Measurements from ENCODE around the gene GABARAPL1. TPM values are rescaled to one million over a fixed set of nuclear protein-coding genes. Genes with fewer than 3 reads are reported as not detected.

The GABARAPL1 gene
- polyA plus RNA-seq, 1 donor, result 21.2 TPM

DNA sequence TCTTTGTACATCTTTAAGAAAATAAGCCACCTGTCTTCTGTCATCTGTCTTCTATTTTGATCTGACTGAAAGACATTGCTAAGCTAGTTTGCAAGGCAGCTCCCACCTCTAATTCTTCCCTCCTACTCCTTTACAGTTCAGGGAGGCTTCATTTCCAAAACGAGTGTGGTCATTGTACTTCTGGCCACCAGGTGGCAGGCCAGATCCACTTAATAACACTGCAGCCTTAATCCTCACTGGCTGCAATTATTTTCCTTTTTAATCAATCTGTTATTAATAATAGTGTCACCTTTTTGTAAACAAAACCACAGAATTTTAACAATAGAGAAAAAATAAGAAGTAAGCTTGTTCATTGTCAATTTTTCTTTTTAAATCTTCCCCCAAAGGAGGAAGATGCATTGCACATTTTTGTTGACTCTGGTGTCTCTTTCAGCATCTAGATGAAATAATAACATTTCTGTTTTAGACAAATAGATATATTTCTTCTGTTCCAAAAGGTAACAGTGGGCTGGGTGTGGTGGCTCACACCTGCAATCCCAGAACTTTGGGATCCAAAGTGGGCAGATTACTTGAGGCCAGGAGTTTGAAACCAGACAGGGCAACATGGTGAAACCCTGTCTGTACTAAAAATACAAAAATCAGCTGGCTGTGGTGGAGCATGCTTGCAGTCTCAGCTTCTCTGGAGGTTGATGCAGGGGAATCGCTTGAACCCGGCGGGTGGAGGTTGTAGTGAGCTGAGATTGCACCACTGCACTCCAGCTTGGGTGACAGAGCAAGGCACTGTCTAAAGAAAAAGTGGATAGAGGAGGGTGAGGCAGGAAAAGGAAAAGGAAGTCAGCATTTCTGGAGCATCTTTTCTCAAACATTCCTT lies 23.3 kb downstream of the GABARAPL1 start:
- no peak for DNase-seq

- DNase-seq, result no peak
These were observed 24.0 kb downstream of the GABARAPL1 start for GRCh38 chr12:10236720-10237119.

DNA sequence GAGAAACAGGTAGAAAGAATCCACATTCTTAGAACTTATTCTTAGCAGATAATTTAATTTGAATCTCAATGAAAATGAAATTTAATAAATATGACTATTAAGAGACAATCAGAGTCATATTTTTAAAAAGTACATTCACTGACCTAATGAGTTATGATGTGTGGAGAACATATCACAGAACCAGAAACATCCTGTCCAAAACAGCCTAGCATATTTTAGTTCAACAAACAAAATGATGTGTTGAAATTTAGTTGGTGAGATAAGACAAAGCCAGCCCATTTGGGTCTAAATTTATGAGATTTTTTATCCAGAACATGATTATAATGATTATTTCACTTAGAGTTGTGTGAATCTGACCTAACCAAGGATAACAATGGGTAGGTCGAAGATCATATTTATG lies 25.8 kb downstream of the GABARAPL1 start:
- DNase-seq, result no peak

GRCh38 chr12:10241290-10241689 lies 28.6 kb downstream of the GABARAPL1 start:
- DNase-seq, result no peak

- DNase-seq, result no peak
These were observed 29.1 kb downstream of the GABARAPL1 start for GRCh38 chr12:10241727-10242126.

DNA sequence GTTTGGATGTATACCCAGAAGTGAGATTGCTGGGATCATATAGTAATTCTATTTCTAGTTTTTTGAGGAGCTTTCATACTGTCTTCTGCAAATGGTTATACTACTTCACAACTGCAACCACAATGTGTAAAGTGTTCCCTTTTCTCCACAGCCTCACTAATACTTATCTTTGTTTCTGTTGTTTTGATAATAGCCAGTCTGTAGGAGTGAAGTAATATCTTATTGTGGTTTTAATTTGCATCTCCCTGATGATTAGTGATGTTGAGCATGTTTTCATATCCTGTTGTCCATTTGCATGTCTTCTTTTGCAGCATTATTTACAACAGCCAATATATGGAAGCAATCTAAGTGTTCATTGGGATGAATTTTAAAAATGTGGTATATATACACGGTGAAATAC lies 29.9 kb downstream of the GABARAPL1 start:
- DNase-seq, result no peak

DNA sequence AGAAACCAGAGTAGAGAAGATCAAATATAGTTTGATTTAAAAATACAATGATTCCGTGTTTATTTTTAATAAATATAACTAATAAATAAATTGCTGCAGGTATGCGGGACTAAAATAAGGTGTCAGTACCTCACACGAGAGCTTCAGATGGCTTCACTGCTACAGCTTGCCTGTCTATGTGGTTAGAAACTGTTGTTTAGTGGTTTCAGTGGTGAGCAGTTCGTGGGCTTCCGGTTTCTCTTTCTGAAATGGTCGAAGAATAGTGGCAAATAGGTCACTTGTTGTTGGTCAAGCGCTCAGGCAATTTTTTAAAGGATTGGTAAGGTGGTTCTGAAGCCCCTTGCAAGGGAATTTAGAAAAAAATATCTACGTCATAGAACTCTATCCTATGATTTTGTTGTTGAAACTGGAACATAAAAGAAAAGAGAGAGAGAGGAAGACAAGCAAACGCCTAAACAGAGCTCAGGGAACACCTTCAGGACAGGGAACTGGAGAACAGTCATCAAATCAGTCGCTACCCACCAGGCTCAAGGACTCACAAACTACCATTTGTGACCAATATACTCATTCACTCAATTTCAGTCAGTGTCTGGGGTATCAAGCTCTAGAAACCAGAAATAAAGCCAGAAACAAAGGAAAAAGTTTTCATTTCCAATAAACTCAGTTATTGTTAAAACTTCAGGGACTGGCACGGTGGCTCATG lies 31.3 kb downstream of the GABARAPL1 start:
- DNase-seq, result no peak

DNA sequence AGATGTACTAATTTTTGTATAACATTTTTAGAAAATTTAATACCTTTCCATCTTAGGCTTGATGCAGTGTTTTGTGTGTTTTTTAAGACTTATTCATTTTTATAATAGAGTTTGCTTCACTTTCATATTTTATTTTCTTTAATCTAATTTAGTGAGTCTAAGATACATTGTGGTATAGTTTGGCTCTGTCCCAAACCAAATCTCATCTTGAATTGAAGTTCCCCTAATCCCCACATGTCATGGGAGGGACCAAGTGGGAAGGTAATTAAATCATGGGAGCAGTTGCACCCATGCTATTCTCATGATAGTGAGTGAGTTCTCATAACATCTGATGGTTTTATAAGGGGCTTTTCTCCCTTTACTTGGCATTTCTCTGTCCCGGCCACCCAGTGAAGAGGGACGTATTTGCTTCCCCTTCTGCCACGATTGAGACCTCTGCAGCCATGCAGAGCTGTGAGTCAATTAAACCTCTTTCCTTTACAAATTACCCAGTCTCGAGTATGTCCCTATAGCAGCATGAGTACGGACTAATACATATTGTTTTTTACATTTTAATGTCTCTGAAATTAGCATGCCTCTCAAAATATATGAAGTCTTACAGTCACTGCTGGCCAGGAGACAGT lies 34.9 kb downstream of the GABARAPL1 start:
- no peak for DNase-seq

DNA sequence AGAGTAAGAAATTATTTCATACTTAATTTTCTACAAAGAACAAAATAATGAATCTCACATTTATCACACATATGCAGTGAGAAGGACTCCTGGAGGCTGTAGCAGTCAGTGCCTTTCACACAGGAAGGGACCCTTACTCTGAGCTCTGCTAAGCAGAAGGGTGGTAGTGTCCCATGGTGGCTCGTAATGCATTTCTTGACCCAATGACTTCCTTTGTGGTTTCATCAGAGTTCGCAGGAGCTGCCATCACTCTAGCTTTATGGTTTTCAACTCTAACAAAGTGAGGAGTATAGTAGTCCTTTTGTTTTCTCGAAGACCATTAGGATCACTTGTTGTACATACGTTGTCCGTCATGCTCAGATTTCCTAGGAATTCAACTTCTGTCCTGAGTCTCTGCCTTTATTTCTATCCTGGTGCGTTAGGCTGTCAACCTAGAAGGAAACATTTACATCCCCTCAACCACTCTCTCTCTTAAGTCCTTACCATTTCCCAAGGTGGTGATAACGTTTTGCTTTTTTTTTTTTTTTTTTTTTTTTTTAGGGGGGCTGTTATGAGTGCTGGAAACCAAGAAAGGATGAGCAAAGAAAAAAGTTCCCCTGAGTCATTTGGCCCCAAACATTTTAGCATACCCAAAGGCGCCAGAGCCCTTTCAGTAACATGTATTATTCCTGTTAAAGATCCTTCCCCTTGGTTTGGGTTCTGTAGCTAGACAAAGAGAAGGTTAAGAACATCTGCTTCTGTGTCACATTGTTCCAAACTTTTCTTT lies 37.2 kb downstream of the GABARAPL1 start:
- no peak for DNase-seq

DNA sequence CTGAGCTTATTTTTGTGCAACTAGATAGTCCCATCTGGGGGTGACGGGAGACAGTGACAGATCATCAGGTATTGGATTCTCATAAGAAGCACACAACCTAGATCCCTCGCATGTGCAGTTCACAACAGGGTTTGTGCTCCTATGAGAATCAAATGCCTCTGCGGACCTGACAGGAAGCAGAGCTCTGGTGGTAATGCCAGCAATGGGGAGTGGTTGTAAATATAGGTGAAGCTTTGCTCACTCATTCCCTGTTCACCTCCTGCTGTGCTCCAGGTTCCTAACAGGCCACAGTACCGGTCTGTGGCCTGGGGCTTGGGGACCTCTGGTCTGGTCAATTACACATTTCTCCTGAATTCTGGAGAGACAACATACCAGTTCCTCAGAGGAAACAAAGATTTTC lies 39.0 kb downstream of the GABARAPL1 start:
- no peak for DNase-seq

- no peak for DNase-seq
These were observed 39.5 kb downstream of the GABARAPL1 start for GRCh38 chr12:10252201-10252600.

GRCh38 chr12:10256064-10256463 lies 43.4 kb downstream of the GABARAPL1 start:
- no peak for DNase-seq

- no peak for DNase-seq
These were observed 48.2 kb downstream of the GABARAPL1 start for GRCh38 chr12:10260927-10261326.

DNA sequence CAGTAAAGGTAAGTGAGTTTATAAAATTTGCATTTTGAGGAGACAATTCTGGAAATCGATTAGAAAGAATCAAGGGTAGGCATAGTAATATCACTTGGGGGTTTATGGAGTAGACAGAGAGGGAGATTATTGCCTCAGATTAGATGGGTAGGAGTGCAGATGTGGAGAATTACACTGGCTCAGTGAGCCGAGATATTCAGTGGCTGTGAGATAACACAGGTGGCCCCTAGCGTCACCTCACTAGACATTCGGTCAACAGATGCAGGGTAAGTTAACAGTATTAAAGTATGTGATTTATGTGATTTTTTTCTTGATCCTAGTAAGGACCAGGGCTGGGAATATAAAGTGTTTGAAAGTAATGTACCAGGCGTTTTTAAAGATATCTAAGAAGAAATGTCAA lies 55.4 kb downstream of the GABARAPL1 start:
- no peak for DNase-seq

DNA sequence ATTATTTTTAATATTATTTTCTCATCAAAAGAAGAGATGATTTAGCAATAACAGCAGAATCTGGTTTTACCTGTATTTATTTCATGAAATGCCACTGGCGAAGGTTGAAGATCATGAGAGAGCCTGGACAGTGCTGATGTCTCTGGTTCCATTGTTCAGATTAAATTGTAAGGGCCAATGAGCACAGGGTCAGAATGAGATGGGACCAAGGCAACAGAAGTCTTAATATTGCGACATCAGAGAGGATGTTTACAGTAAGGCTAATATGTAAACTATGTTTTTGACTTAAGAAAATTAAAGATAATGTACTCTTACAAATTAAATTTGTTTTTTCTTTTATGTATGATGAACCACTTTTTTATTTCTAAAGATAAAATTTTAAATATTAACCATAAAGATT lies 59.8 kb downstream of the GABARAPL1 start:
- no peak for DNase-seq

Other genes with a start within 250 kb of the GABARAPL1 start
- 0.56 TPM for gene CLEC12A, start 241.5 kb upstream of the GABARAPL1 start, polyA plus RNA-seq (ENCODE audit: insufficient read length)
- not detected for gene CLEC1B, start 213.8 kb upstream of the GABARAPL1 start, polyA plus RNA-seq (ENCODE audit: insufficient read length)
- gene CLEC12B, start 202.2 kb upstream of the GABARAPL1 start, polyA plus RNA-seq (ENCODE audit: insufficient read length), result 0.12 TPM
- gene CLEC9A, start 182.2 kb upstream of the GABARAPL1 start, polyA plus RNA-seq (ENCODE audit: insufficient read length), result 0.12 TPM
- 2.3 TPM for gene CLEC1A, start 113.9 kb upstream of the GABARAPL1 start, polyA plus RNA-seq (ENCODE audit: insufficient read length)
- 4.2 TPM for gene CLEC7A, start 82.7 kb upstream of the GABARAPL1 start, polyA plus RNA-seq (ENCODE audit: insufficient read length)
- gene OLR1, start 40.7 kb upstream of the GABARAPL1 start, polyA plus RNA-seq (ENCODE audit: insufficient read length), result 2.3 TPM
- 0.23 TPM for gene TMEM52B, start 33.8 kb upstream of the GABARAPL1 start, polyA plus RNA-seq (ENCODE audit: insufficient read length)
- gene KLRD1, start 95.0 kb downstream of the GABARAPL1 start, polyA plus RNA-seq (ENCODE audit: insufficient read length), result 0.59 TPM
- 0.48 TPM for gene KLRK1, start 177.2 kb downstream of the GABARAPL1 start, polyA plus RNA-seq (ENCODE audit: insufficient read length)
- gene KLRC4, start 196.9 kb downstream of the GABARAPL1 start, polyA plus RNA-seq (ENCODE audit: insufficient read length), result not detected
- gene KLRC3, start 207.7 kb downstream of the GABARAPL1 start, polyA plus RNA-seq (ENCODE audit: insufficient read length), result not detected
- gene KLRC2, start 223.1 kb downstream of the GABARAPL1 start, polyA plus RNA-seq (ENCODE audit: insufficient read length), result not detected
- gene KLRC1, start 240.5 kb downstream of the GABARAPL1 start, polyA plus RNA-seq (ENCODE audit: insufficient read length), result 0.30 TPM